Sigmoid colon (tissue), 7 donors: ENCODE data around the gene MAGEB2. TPM values are rescaled to one million over a fixed set of nuclear protein-coding genes. Genes with fewer than 3 reads are reported as not detected.
"Not testable (repeated sequence)": the region's sequence is repeated elsewhere in the genome, so short reads cannot be mapped to it uniquely, and the experiment has no call there.

Source experiments
- DNase-seq: peaks from one replicate; pipeline ENCODE4 v3.0.0-alpha.2; 2019
- H3K27ac ChIP-seq, 4 donors: fragments of 200-600 bp; sonication (generic); one replicate each; pipeline ENCODE4 v1.5.1; 2016 to 2019; ENCODE audit warnings: mild to moderate bottlenecking in 1 of 4
- H3K27me3 ChIP-seq, 3 donors: fragments of 200-600 bp; sonication (generic); one replicate each; pipeline ENCODE4 v1.5.1; 2019; ENCODE audit warnings: mild to moderate bottlenecking in 1 of 3
- H3K36me3 ChIP-seq, 4 donors: fragments of 200-600 bp; sonication (generic); one replicate each; pipeline ENCODE4 v1.5.1; 2016 to 2019
- H3K4me1 ChIP-seq, 4 donors: fragments of 200-600 bp; sonication (generic); one replicate each; pipeline ENCODE4 v1.5.1; 2017 to 2019
- H3K4me3 ChIP-seq, 4 donors: fragments of 200-600 bp; sonication (generic); one replicate each; pipeline ENCODE4 v1.5.1; 2017 to 2019; ENCODE audit warnings: mild to moderate bottlenecking in 2 of 4, moderate library complexity in 1 of 4
- H3K9me3 ChIP-seq, 4 donors: fragments of 200-600 bp in 3 of 4; sonication (generic) in 3 of 4; one replicate each; pipeline versions ENCODE4 v1.5.1 to v1.6.1; 2013 to 2019
- CTCF ChIP-seq, 4 experiments: fragments of 450-650 bp in 3 of 4; fragments of 200-600 bp in 1 of 4; IDR thresholded peaks; one replicate each; pipeline ENCODE4 v1.5.1; 2016 to 2019; ENCODE audit warnings: antibody characterized with exemption in 4 of 4, mild to moderate bottlenecking in 3 of 4, moderate library complexity in 2 of 4
- EP300 ChIP-seq, 4 donors: sonication (generic); formaldehyde crosslinking; IDR thresholded peaks; one replicate each; pipeline ENCODE4 v1.6.1; 2017; ENCODE audit warnings: antibody characterized with exemption in 4 of 4
- POLR2A ChIP-seq, 2 donors: fragments of 450-650 bp; IDR thresholded peaks; one replicate each; pipeline ENCODE4 v1.6.1; 2016; ENCODE audit warnings: antibody characterized with exemption in 2 of 2, mild to moderate bottlenecking in 2 of 2, moderate library complexity in 2 of 2
- POLR2AphosphoS5 ChIP-seq, 4 donors: sonication (generic); formaldehyde crosslinking; IDR thresholded peaks; one replicate each; pipeline ENCODE4 v1.6.1; 2017; ENCODE audit warnings: antibody characterized with exemption in 4 of 4
- WGBS, 2 donors: extraction: QIAGEN DNeasy Blood & Tissue Kit; methylation state at CpG; one replicate each; pipeline ENCODE4 v1.1.7; 2013; 5-methylcytosine and 5-hydroxymethylcytosine counted together
- intact Hi-C: fragments of 100-400 bp; cut with DNase I; formaldehyde crosslinking; loops from one replicate; pipeline ENCODE4 v1.15.1; 2023
- polyA plus RNA-seq, 3 donors: library from polyadenylated mRNA; stranded (reverse); fragments of 200-250 nt; gene quantifications; one replicate each; pipeline ENCODE4 v1.2.3, GENCODE V29; 2013
- total RNA-seq, 4 donors: library from RNA; depleted of rRNA; stranded (reverse); fragments of >200 nt; gene quantifications; one replicate each; pipeline ENCODE4 v1.1.0, GENCODE V29; 2016
- donor health status: healthy with polysubstance abuse.
- donor health status: Bipolar disorder and iron deficiency.
- donor health status: healthy.

Gene MAGEB2
- total RNA-seq (not detected), polyA plus RNA-seq (not detected)

DNA sequence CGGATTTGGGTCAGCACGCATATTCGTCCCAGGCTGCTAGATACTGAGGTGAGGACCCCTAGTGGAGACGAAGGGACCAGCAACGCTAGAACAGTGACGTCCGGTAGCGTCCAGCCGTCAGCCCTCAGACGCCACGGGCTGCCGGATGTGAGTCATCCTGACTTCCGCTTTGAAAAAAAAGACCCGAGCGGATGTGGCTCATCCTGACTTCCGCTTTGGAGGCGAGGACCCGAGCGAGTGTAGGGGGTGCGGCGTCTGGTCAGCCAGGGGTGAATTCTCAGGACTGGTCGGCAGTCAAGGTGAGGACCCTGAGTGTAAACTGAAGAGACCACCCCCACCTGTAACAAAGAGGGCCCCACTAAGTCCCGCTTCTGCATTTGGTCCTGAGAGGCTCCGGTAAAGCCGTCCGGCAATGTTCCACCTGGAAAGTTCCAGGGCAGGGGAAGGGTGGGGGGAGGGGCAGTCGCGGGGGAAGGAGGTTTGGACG is at the start of gene MAGEB2:
Gene MAGEB2, plus strand, starts transcription at position 207 of the 487 bp plus-strand sequence. CDS start 3,018 bp downstream, outside the sequence.
- Histone ChIP-seq H3K27ac (no peak within 1 kb of the TSS), H3K4me1 (no peaks in the 10 kb centered on the region), H3K36me3 (no peaks in the 10 kb centered on the region), H3K27me3 (no peaks in the 10 kb centered on the region), H3K9me3 (no peaks in the 10 kb centered on the region), H3K4me3 (no peak within 1 kb of the TSS)
- 96 to 97% methylated on average over 29 of the region's 29 CpGs for WGBS, 2 donors
- no peak for DNase-seq
- no peak for TF ChIP-seq POLR2AphosphoS5 (IDR thresholded peaks at IDR 0.05)
- TF ChIP-seq EP300 (IDR thresholded peaks at IDR 0.05) = no peak
- TF ChIP-seq POLR2A (IDR thresholded peaks at IDR 0.05) = no peak
- no peak for TF ChIP-seq CTCF (IDR thresholded peaks at IDR 0.05)
- intact Hi-C loops = no loop called here

GRCh38 chrX:30170900-30171299 is 44.5 kb upstream of the MAGEB2 start:
- Histone ChIP-seq H3K36me3 (no peaks in the 10 kb centered on the region), H3K27ac (no peak overlapping the region), H3K27me3 (no peaks in the 10 kb centered on the region), H3K9me3 (no peaks in the 10 kb centered on the region), H3K4me3 (no peak overlapping the region), H3K4me1 (no peaks in the 10 kb centered on the region)
- DNase-seq = no peak
- intact Hi-C loops = no loop called here
- TF ChIP-seq POLR2AphosphoS5 (IDR thresholded peaks at IDR 0.05) (no peak), CTCF (IDR thresholded peaks at IDR 0.05) (no peak), POLR2A (IDR thresholded peaks at IDR 0.05) (no peak), EP300 (IDR thresholded peaks at IDR 0.05) (no peak)
- 30 to 43% methylated on average over 2 of the region's 2 CpGs for WGBS, 2 donors

GRCh38 chrX:30181353-30181752 is 34.0 kb upstream of the MAGEB2 start:
- Histone ChIP-seq H3K27ac (no peak overlapping the region), H3K27me3 (no peaks in the 10 kb centered on the region), H3K4me1 (no peaks in the 10 kb centered on the region), H3K9me3 (no peaks in the 10 kb centered on the region), H3K4me3 (no peak overlapping the region), H3K36me3 (no peaks in the 10 kb centered on the region)
- no peak for TF ChIP-seq CTCF (IDR thresholded peaks at IDR 0.05)
- no peak for TF ChIP-seq POLR2A (IDR thresholded peaks at IDR 0.05)
- TF ChIP-seq EP300 (IDR thresholded peaks at IDR 0.05) = no peak
- TF ChIP-seq POLR2AphosphoS5 (IDR thresholded peaks at IDR 0.05) = no peak
- no peak for DNase-seq
- 61 to 73% methylated on average over 1 of the region's 1 CpG for WGBS, 2 donors
- intact Hi-C loops = no loop called here

DNA sequence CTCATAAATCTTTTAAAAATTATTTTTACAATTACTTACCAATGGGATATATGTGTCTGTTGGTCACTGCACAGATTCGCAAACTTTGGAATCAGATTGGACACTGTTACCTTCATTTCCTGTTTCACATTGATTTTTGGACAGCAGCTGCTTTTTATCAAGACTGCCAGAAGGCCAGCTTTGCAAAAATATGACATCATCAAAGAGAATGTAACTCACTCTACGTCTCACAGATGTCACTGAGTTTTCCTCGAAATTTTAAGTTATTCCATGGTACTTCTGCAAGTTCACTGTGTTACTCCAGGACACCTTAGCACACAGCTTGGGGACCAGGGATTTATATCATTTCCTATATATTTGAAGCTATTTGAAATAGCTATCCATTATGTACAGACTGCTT is 31.8 kb upstream of the MAGEB2 start:
- whole genome bisulfite sequencing, 2 donors = 71 to 74% methylated on average over 3 of the region's 3 CpGs
- H3K4me3 ChIP-seq = no peak overlapping the region
- H3K4me1 ChIP-seq = no peaks in the 10 kb centered on the region
- no peaks in the 10 kb centered on the region for H3K27me3 ChIP-seq
- H3K9me3 ChIP-seq = no peaks in the 10 kb centered on the region
- no peaks in the 10 kb centered on the region for H3K36me3 ChIP-seq
- no peak overlapping the region for H3K27ac ChIP-seq
- DNase-seq = no peak
- TF ChIP-seq POLR2A (IDR thresholded peaks at IDR 0.05) = no peak
- TF ChIP-seq EP300 (IDR thresholded peaks at IDR 0.05) = no peak
- TF ChIP-seq POLR2AphosphoS5 (IDR thresholded peaks at IDR 0.05) = no peak
- intact Hi-C loops = no loop called here

- Histone ChIP-seq H3K4me3 (no peak overlapping the region), H3K27ac (no peak overlapping the region), H3K9me3 (no peaks in the 10 kb centered on the region), H3K27me3 (no peaks in the 10 kb centered on the region), H3K4me1 (no peaks in the 10 kb centered on the region), H3K36me3 (no peaks in the 10 kb centered on the region)
- intact Hi-C loops = no loop called here
- 91 to 96% methylated on average over 2 of the region's 2 CpGs for WGBS, 2 donors
- DNase-seq = no peak
- TF ChIP-seq EP300 (IDR thresholded peaks at IDR 0.05) (no peak), CTCF (IDR thresholded peaks at IDR 0.05) (no peak), POLR2A (IDR thresholded peaks at IDR 0.05) (no peak), POLR2AphosphoS5 (IDR thresholded peaks at IDR 0.05) (no peak)
Measured at GRCh38 chrX:30190426-30190825, 24.9 kb upstream of the MAGEB2 start.

DNA sequence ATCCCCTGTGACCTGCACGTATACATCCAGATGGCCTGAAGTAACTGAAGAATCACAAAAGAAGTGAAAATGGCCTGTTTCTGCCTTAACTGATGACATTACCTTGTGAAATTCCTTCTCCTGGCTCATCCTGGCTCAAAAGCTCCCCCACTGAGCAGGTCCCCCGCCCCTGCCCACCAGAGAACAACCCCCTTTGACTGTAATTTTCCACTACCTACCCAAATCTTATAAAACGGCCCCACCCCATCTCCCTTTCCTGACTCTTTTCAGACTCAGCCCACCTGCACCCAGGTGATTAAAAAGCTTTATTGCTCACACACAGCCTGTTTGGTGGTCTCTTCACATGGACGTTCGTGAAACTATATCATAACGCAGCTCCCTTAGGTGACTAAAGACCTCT is 21.5 kb upstream of the MAGEB2 start:
- intact Hi-C loops, H3K36me3 ChIP-seq, H3K9me3 ChIP-seq, H3K27me3 ChIP-seq, H3K4me3 ChIP-seq, H3K4me1 ChIP-seq, DNase-seq, H3K27ac ChIP-seq: not testable (repeated sequence)
- 56 to 84% methylated on average over 6 of the region's 6 CpGs for whole genome bisulfite sequencing, 2 donors
